NCI-H524 (cell line): ENCODE results near the gene FRMD4A.
A peak's percentile ranks its signal among the peaks of the same experiment; 100 is the strongest.

Experiments
- DNase-seq, 2 experiments: peaks; one replicate each; lab custom pipeline; 2025; lab: John Stamatoyannopoulos, UW

Gene FRMD4A

DNA sequence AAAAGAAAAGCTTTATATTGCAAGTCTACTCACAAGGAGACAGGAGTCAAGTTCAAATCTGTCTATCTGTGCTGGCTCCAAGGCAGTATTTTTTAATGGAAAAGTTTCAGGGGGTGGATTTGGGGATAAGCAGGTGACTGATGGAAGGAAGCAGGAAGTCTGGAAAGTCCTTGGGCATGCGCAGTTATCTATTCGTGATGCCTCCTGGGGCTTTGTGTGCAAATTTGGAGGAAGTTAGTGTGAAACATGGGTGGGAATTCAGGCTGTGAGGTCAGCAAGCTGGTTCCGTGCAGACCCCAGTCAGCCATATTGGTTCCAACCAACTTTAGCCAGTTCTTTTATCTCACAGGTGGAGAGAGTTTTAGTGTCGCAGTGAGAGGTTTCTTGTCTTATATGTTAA, 140.0 kb downstream of the FRMD4A start:
- no peak for DNase-seq

DNA sequence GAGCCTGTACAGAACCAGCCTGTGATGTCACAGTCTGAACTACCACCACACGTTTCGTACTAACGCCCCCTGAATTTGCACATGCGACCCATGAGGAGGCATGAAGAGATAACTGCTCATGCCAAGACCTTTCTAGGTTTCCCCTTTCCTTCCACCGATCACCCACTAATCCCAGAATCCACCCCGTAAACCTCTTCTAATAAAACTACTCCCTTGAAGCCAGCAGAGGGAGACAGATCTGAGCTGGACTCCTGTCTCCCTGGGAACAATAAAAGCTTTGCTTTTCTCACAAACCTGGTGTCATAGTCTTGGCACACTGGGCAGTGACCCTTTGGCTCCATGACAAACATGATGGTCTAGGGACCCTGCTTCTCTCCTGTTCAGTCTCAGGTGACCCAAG, 144.5 kb downstream of the FRMD4A start:
- DNase-seq = peak in 1 of 2 experiments; percentile 1

DNA sequence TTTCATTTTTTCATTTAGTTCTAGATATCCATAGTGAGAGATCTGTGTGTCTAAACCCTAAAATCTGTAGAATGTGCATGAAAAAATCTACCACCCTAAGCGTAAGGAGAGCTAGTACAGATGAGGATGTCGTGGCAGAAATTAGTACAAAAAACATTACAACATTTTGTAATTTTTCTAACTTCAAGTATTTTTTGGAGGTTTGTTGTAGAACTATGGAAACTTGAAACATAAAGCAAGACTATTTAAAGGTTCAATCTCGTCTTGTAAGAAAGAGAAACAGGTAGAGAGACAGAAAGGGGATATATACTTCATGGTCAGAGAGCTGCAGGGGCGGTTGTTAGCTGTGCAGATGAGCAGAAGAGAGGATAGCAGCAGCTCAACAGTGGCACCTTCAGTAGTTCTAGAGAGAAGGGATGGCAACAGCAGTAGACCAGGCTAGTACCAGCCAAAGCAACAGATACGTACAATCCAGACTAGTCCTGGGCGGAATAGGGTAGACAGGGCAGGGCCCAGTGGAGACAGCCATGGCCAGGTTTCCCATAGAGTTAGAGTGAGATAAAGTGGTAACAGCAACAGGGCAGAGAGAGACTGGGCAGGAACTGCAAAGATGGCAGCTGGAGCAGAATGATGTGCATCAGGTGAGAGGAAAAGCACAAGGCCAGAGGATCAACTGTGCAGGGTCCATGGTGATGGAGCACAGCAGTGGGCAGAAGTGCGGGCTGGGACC, 145.2 kb downstream of the FRMD4A start:
- peak in 1 of 2 experiments; percentile 1 for DNase-seq

DNA sequence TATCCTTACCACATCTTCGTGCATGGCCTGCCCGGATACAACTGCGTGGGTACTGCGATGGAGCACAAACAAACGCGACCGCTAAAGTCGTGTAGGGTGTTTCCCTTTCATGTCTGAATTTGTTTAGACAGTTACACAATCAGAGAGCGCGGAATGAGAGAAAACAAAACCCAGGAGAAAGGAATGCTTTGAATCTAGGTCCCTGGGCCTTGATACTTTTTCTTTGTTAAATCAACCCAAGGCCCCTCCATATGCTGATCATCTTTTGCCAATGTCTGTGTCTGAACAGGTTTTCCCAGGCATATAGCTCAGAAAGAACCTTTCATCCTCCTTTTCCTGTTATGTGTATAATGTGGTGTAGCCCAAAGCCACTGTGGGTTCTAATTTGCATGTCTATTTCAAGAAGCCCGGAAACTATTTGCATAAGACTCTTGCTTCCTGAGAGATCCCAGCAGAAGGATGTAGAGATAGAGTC, 145.8 kb downstream of the FRMD4A start:
- no peak for DNase-seq

DNA sequence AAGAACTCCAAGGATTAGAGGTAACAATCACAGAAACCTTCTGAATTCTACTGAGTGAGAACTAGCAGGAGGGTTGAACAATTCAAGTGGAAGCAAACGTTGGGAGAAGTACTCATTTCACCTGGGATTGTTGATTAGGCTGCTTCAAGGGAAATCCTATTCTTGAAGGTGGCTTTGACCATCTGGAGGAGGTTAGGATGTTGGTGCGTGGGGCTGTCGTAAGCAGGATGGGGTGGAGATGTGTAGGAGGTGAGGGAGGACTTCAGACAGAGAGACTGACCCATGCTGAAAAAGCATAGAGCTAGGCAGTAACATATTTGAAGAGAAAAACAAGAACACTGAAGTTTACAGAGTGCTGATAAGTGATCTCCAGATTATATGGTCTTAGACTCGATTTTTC, 147.9 kb downstream of the FRMD4A start:
- DNase-seq = no peak

DNA sequence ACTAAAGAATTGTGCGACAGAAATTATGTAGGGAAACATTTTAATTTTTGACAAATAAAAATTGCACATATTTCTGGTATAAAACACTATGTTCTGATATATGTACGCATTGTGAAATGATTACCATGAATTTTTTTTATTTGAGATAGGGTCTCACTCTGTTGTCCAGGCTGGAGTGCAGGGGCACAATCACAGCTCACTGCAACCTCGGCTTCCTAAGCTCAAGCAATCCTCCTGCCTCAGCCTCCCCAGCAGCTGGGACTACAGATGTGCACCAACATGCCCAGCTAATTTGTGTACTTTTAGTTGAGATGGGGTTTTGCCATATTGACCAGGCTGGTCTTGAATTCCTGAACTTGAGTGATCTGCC, 149.2 kb downstream of the FRMD4A start:
- DNase-seq = no peak

DNA sequence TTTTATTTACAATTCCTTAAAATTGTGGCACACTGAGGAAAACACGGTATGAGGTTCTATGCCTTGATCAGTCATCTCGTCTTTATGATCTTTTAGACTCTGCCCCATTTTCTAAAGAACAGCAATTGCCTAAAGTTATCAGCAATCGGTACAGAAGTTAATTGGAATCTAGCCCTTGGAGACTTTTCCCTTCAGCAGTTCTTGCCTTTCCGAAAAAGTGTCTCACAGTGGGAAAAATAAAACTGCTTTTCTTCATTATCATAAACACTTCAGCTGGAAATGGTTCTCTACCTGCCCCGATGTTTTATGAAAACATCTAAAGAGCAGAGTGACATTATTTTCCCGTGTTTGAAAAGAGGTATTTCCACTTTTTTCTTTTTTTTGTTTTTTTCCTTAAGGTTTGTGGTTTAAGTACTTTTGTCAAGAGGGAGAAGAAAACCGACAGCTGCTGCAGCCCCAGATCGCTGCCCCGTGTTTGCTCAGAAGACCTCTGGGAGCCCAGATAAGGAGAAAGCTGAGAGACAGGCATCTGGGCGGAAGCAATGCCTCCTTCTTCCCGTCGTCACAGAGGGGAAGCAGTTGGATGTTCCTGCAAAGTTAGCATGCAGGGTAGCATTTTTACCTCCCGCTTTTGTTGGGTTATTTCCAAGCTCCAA, 149.7 kb downstream of the FRMD4A start:
- no peak for DNase-seq

DNA sequence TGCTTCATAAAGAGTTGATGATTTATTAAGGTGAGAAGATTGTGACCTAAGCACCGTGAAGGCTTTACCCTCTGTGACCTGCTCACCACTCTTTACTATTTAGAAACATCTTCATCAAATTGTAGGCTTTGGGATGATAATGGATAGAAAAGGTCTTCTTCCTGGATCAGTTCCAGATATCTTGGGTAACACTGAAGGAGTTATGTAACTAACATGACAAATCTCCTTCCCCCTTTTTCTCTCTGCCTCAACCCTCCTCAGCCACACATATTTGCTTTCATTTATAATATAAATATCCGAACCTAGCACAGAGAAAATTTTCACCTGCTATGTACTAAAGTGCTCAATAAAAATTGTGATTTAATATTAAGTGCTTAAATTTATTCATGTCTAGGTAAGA, 151.5 kb downstream of the FRMD4A start:
- DNase-seq = no peak

DNA sequence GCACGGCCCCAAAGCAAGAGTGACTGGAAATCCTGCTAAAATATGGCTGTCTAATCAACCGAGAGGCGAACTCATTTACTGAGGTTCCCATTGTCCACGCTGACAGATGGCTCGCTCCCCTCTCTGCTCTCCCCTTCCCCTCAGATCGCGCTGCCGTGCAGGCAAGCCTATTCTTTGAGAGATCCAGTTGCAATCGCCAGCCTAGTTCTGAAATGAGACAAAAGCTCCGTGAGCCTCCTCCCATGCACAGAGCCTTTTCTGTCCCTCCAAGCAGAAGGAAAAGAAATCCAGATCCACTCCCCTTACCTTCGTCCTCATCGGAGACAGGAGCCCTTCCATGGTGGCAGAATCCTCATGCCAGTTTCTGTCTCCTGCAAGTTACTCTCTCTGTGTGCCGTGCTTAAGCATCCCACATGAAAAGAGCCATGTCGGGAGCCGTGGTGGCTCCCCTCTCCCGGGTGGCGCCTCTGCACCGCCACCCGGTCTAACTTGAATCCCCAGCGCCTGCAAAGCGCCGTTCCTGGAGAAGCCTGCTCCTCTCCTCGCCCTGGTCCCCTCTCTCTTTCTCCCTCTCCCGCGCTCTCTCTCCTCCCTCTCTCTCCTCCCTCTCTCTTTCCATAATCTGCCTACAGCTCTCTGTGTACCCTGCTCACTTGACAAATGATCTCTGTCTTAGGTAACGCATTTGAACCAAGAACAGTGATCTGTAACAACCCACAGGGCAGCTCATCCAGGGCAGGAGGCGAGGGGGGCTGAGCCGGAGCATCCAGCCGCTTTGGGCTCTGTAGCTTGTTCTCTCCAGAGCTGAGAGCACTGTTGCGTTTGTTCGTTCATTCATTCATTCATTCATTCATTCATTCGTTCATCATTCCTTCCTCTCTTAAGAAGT, 156.8 kb downstream of the FRMD4A start:
- peak; percentile 50 to 69 for DNase-seq

DNA sequence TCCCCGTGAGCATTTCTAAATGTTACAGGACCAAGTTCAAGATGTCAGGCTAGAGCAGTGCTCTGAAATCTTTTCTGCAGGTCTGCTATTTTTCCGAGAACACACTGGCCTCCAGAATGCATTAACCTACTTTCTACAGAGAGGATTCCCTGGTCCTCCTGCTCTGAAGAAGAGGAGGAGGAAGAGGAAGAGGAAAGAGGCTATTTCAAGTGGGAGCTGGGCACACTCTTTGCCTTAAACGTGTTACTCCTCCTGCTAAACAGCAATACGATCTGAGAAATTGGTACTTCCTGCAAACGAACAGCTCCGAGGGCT, 157.4 kb downstream of the FRMD4A start:
- peak in 1 of 2 experiments; percentile 24 for DNase-seq

DNA sequence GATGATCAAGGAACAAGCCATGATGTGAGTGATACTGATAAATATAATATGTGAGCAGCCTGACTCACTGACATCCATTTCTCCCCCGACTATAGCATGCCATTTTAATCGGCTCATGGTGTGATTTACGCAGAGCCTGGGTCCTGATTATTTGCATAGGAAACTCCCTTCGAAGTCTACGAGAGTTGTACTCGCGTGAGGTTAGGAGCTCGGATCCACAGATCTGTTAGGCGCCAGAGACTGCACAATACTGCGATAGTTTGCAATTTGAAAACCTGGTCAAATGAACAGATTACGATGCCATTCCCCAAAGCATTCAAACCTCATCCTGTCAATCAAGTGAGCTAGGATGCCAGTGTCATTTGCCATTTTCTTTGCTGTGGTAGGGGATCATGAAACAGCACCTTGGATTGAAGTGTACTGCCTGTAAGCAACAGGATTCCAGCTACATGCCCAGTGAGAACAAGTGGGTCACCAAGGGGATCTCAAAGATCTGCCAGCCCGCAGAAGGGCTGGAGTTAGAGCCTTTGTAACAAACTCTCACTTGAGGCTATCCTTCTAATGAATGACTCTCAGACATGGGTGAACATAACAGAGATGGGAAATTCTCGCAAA, 158.3 kb downstream of the FRMD4A start:
- DNase-seq = peak in 1 of 2 experiments; percentile 37

DNA sequence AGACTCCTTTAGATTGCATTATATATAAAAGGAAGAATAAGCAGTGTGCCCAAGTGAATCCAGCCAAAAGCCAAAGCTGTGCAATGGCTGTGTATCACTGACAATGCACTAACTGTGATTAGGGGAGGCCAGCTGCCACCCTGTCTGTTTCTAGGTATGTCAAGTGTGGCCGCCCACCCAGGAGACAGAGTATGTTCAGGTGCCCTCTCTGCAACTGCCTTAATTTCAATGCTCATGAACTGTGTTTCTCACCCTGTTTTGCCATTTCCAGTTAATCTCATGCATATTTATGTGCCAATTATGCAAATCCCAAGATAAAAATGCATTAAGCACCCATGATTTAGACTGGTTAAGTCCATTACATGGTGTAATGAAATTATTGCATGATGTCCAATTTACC, 159.4 kb downstream of the FRMD4A start:
- peak in 1 of 2 experiments; percentile 59 for DNase-seq

DNA sequence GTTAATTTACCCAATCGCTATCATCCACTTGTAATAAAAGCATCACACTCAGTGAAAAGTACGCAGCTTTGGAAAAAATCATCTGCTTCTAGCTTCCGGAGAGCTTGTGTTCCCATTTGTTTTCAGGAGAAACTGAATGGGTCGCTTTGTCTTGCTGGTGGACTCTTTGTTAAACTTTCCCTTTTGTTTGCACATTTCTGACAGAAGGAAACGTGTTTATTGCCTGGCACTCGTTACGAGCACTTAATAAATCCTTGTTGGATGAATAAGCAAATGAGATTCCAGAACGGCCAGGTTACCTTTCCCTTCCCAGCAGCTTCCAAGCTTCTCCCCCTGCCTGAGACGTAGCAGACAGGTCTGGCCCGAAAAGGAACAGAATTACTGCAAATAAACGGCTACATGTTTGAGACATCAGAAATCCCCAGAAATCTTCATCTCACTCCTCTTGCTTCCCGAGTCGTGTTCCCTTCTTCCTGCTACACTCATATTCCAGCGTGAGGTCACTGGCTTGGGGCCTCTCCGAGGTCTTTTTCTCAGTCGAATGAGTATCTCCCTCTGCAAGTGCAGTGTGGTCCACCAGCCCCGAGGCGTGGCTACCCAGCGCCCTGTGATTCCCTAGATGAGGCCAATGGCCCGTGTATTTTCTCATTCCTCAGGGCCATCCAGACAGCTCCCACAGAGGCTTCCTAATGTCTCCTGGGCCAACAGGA, 167.2 kb downstream of the FRMD4A start:
- DNase-seq = no peak

DNA sequence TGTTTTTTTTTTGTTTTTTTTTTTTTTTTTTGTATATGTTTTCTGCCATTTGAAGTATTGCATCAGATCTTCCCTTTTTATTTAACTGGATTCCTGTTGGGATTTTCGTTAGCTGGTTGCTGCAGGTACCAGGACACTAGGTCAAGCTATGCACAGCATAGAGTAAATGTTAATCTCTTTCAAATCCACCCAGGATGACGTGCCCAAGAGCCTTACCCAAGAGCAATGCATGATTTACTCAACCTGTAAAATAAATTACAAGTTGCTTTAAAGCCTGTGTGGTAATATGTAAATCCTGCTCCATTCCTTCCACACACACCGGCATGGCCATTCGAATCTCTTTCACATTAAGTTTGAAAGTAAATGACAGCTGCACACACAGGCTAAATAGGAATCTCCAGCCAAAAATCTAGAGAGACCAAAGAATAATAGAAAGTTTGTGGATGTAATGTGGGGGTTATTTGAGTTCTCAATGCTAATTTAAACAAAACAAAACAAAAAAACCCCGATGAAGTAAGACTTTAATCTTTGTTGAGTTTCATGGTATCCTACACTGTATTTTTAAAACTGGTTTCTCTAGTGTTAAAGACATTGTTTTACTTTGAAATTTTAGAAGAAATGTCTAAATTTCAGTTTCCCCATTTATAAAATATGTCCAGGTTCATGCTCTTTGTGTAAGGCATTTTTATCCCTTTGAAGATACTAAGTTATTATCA, 167.9 kb downstream of the FRMD4A start:
- no peak for DNase-seq

DNA sequence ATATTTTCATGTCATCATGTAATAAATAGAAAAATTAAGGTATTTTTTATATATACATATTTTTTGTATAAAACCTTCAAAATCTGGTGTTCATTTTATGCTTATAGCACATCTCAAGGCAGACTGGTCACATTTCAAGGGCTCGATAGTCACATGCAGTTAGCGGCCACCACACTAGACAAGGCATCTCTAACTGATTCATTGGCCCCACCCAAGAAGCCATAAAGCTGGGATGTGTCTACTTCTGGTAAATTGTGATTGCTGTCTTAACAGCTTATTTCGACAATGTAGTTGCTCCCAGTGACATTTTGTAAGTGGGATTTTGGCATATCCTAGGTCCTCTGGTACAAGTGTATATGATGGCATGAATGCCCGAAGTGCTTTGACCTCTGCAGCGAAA, 168.7 kb downstream of the FRMD4A start:
- DNase-seq = no peak

DNA sequence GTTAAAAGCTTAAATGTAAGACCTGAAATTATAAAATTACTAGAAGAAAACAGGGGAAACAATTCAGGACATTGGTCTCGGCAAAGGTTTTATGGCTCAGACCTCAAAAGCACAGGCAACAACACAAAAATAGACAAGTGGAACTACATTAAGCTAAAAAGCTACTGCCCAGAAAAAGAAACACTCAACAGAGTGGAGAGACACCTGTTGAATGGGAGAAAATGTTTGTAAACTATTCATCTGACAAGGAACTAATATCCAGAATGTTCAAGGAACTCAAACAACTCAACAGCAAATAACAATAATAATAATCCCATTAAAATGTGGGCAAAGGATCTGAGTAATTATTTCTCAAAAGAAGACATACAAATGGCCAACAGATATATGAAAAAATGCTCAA, 170.4 kb downstream of the FRMD4A start:
- no peak for DNase-seq

DNA sequence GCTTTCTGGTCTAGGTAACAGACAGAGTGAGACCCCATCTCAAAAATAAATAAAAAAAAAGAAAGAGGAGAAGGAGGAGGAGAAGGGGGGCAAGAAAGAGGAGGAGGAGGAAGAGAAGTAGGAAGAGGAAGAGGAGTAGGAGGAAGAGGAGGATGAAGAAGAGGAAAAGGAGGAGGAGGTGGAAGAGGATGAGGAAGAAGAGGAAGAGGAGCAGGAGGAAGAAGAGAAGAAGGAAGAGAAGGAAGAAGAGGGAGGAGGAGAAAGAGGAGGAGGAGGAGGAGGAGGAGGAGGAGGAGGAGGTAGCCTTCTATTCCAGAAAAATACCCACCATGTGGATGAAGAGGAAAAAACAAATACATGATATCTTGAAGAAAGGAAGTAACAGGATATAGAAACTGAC, 172.1 kb downstream of the FRMD4A start:
- no peak for DNase-seq

DNA sequence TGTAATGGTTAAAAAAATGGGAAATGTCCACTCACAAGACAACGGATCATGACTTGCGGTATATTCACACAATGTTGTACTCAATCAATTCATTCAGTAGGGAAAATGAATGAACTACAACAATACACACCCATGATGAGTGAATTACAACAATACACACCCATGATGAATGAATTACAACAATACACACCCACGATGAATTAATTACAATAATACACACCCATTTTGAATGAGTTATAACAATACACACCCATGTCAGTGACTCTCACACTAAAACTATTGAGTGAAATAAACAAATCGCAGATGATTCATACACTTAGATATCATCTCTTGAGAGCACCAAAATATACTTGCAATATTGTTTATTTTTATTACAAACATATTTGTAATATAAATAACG, 174.6 kb downstream of the FRMD4A start:
- DNase-seq = no peak

DNA sequence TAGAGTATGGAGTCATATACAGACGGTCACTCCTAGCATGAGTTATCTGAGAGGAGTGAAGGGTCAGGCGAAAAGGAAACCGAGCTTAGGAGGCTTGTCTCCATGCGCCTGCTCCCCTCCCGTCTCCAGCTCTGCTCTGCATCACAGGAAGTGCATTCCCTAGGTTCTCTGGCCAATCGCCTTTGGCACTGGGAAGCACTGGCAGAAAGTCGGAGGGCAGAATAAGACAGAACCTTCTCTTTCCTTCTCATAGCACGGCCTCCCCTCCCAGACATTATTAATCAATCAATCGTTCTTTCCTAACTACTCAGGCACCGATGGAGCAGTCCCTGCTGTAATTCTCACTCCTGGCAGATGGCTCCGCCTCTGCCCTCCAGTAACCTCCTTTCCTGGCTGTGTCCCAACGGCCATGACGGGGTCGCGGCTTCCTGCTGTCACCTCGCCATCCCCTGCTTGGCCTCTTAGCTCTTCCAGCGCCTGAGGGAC, 177.1 kb downstream of the FRMD4A start:
- DNase-seq = peak; percentile 58 to 75

DNA sequence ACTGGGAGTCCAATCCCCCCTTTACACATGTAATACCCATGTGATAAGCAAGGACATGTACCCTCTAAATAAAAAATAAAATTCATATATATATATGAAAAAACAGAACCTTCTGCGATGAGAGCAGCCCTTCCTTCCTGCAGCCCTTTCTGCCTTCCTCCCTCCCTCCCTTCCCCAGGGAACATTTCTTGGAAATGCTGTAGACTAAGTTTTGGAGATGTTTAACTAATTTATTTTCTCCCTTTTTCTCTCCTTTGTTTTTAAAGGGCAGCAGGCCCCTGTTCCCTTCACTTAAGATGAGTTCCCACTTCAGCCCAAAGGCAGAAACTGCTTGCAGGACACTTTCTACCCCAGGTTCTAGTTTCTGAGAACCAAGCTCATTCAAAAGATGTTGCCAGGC, 179.2 kb downstream of the FRMD4A start:
- DNase-seq = no peak

DNA sequence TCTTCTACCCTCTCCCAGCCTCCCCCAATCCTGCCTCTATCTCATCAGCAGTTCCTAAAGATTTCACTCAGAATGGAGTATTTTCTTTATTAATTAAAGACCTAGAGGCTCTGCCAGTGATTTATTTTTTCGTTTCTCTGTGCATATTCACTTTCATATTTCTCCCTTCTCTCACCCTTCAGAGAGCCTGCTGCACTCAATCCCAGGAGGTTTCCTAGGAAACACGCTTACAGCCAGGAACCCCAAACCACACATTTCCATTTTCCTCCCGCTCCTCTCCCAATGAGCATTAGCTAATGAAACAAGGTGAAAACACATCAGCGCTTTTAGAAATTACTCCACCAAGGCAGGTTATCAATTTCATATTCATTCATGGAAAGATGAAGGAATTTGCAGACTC, 180.2 kb downstream of the FRMD4A start:
- no peak for DNase-seq
